ENCODE data around the gene SLC8A3.

SLC8A3 gene

GRCh38 chr14:70020352-70021170 lies 168.2 kb downstream of the SLC8A3 start:
- no peak for DNase-seq

GRCh38 chr14:70019695-70020094 lies 169.1 kb downstream of the SLC8A3 start:
- no peak for DNase-seq

- no peak for DNase-seq
Measured at GRCh38 chr14:70018713-70019211, 170.0 kb downstream of the SLC8A3 start.

GRCh38 chr14:70018230-70018629 lies 170.5 kb downstream of the SLC8A3 start:
- no peak for DNase-seq

- DNase-seq: no peak
Measured at GRCh38 chr14:70014406-70015095, 174.2 kb downstream of the SLC8A3 start.

GRCh38 chr14:70013271-70013873 lies 175.4 kb downstream of the SLC8A3 start:
- peak; percentile 58 to 62 for DNase-seq

- no peak for DNase-seq
Measured at GRCh38 chr14:70011708-70012107, 177.0 kb downstream of the SLC8A3 start.

- no peak for DNase-seq
Measured at GRCh38 chr14:70011098-70011497, 177.7 kb downstream of the SLC8A3 start.

- no peak for DNase-seq
Measured at GRCh38 chr14:70009961-70010360, 178.8 kb downstream of the SLC8A3 start.

- DNase-seq: no peak
Measured at GRCh38 chr14:70008284-70009262, 180.2 kb downstream of the SLC8A3 start.

GRCh38 chr14:70006699-70007098 lies 182.1 kb downstream of the SLC8A3 start:
- DNase-seq: no peak

- DNase-seq: no peak
Measured at GRCh38 chr14:70005281-70005805, 183.4 kb downstream of the SLC8A3 start.

- DNase-seq: no peak
Measured at GRCh38 chr14:70004791-70005190, 184.0 kb downstream of the SLC8A3 start.

GRCh38 chr14:70002589-70003346 lies 186.0 kb downstream of the SLC8A3 start:
- no peak for DNase-seq

GRCh38 chr14:70000601-70001000 lies 188.2 kb downstream of the SLC8A3 start:
- DNase-seq: no peak

- no peak for DNase-seq
Measured at GRCh38 chr14:69999261-69999674, 189.5 kb downstream of the SLC8A3 start.

- no peak for DNase-seq
Measured at GRCh38 chr14:69997849-69998248, 190.9 kb downstream of the SLC8A3 start.

- no peak for DNase-seq
Measured at GRCh38 chr14:69996216-69996615, 192.5 kb downstream of the SLC8A3 start.

Measured in activated CD4-positive, alpha-beta T cell treated with anti-CD3 and anti-CD28 coated beads, Interleukin-2, amount 50 U/mL, for 48 hours (primary cell).